Ovary (tissue), 3 donors: Measurements from ENCODE around the gene RPN2.

ENCODE experiments used
- EP300 ChIP-seq: sonication (generic); formaldehyde crosslinking; IDR thresholded peaks from one replicate; pipeline ENCODE4 v1.6.1; 2017; ENCODE audit warnings: antibody characterized with exemption
- POLR2A ChIP-seq: fragments of 450-650 bp; IDR thresholded peaks from one replicate; pipeline ENCODE4 v1.6.1; 2017; ENCODE audit warnings: antibody characterized with exemption, mild to moderate bottlenecking, moderate library complexity
- TF ChIP-seq, protein P1 (sequence below), 3 donors: fragments of 450-650 bp in 2 of 3; fragments of 200-600 bp in 1 of 3; IDR thresholded peaks; one replicate each; pipeline versions ENCODE4 v1.5.1 to v1.8.0; 2016 to 2022; ENCODE audit warnings: antibody characterized with exemption in 3 of 3, mild to moderate bottlenecking in 1 of 3
- donor health status: DM: no; HTN: no; CAD: no.

DNA sequence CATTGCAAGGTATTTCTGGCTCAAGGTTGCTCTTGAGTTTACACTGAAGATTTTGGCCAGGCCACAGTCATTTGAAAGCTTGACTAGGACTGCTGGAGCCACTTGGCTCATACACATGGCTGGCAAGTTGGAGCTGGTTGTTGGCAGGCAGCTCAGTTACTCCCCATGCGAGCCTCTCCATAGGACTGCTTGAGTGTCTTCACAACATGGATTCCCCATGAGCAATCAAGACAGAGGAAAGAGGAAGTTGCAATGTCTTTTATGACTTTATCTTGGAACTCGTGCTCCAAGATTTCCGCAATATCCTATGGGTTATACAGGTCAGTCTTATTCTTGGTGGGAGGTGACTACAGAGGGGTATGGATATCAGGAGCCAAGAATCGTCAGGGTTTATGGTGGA, 109.0 kb downstream of the RPN2 start:
- TF ChIP-seq POLR2A (no peak), EP300 (no peak)
- TF ChIP-seq, protein P1, sequence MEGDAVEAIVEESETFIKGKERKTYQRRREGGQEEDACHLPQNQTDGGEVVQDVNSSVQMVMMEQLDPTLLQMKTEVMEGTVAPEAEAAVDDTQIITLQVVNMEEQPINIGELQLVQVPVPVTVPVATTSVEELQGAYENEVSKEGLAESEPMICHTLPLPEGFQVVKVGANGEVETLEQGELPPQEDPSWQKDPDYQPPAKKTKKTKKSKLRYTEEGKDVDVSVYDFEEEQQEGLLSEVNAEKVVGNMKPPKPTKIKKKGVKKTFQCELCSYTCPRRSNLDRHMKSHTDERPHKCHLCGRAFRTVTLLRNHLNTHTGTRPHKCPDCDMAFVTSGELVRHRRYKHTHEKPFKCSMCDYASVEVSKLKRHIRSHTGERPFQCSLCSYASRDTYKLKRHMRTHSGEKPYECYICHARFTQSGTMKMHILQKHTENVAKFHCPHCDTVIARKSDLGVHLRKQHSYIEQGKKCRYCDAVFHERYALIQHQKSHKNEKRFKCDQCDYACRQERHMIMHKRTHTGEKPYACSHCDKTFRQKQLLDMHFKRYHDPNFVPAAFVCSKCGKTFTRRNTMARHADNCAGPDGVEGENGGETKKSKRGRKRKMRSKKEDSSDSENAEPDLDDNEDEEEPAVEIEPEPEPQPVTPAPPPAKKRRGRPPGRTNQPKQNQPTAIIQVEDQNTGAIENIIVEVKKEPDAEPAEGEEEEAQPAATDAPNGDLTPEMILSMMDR (IDR thresholded peaks at IDR 0.05), result no peak
